ENCODE measurements around the gene TRIM15. TPM values are rescaled to one million over a fixed set of nuclear protein-coding genes. Genes with fewer than 3 reads are reported as not detected.
"Not testable (repeated sequence)": the region's sequence is repeated elsewhere in the genome, so short reads cannot be mapped to it uniquely, and the experiment has no call there.

The TRIM15 gene
- not detected for total RNA-seq

DNA sequence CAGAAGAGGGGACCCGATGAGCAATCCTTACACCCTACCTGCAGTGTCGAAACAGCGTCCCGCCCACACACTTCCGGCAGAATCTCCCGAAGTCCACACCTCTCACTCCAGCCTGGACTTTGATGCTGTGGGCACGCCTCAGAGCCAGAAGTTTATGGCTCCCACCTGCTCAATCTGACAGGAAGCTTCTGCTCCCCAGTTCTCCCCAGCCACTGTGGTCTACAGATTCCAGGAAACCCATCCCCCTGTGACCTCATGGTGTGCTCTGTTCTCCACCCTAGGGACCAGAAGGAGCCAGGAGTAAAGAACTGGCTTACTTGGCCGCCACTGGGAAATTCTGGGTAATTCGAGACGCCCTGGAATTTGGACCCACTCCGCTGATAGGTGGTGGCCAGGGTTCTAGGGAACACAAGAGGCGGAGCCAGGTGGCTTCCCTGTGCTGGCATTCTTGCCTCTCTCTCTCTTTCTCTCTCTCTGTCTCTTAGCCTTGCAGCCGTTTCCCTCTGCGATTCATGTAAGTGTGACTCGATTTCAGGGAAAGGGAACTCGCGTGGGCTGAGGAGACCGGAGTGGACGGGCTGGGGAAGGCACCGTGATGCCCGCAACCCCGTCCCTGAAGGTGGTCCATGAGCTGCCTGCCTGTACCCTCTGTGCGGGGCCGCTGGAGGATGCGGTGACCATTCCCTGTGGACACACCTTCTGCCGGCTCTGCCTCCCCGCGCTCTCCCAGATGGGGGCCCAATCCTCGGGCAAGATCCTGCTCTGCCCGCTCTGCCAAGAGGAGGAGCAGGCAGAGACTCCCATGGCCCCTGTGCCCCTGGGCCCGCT, at the start of gene TRIM15:
Gene TRIM15 (plus strand): TSS at position 457 of the 828 bp plus-strand sequence. CDS start 139 bp downstream, at position 596.
- Mint-ChIP-seq H3K27ac (no peak within 1 kb of the TSS), H3K9me3 (ENCODE audit: insufficient read depth) (no peaks in the 10 kb centered on the region), H3K36me3 (ENCODE audit: low read depth) (no peaks in the 10 kb centered on the region), H3K27me3 (ENCODE audit: low read depth) (peaks cover 24% of the 10 kb centered on the region), H3K4me1 (ENCODE audit: low read depth) (peaks cover 32% of the 10 kb centered on the region), H3K4me3 (no peak within 1 kb of the TSS)
- DNase-seq, result peak; percentile 35
- CTCF ChIA-PET, result interaction anchor here (1.5 kb wide), 1 partner anchor 32 kb away, joined by 4 read pairs; no protein-coding TSS in a partner anchor
- ATAC-seq, result peak; percentile 53
- POLR2A ChIA-PET, result no interaction called here

DNA sequence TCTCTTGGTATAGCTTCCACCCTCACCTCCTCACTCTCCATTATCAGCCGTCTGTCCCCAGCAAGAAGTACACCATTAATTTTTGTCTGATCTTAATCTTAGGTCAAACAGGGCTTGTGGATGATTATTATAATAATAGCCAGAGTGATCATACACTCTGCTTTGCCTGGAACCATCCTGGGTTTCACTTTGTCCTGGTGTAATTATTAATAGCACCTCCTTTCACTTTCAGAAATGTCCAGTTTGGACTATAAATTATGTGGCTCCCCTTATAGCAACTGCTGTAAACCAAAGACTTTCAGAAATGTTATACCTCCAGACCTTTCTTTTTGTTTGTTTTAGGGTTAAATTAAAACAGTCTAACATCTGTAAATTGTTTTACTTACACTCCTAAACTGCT, 49.5 kb upstream of the TRIM15 start:
- POLR2A ChIA-PET, result no interaction called here
- no peak overlapping the region for H3K27ac Mint-ChIP-seq
- peaks cover 49% of the 10 kb centered on the region for H3K27me3 Mint-ChIP-seq (ENCODE audit: low read depth)
- CTCF ChIA-PET, result interaction anchor here (1.5 to 4.9 kb wide), 2 partner anchors 11 to 18 kb away, joined by 3 to 25 read pairs; no protein-coding TSS in a partner anchor
- H3K9me3 Mint-ChIP-seq (ENCODE audit: insufficient read depth), result no peaks in the 10 kb centered on the region
- H3K4me3 Mint-ChIP-seq, result no peak overlapping the region
- ATAC-seq (no peak), DNase-seq (no peak)
- H3K4me1 Mint-ChIP-seq (ENCODE audit: low read depth), result no peaks in the 10 kb centered on the region
- H3K36me3 Mint-ChIP-seq (ENCODE audit: low read depth), result no peaks in the 10 kb centered on the region

DNA sequence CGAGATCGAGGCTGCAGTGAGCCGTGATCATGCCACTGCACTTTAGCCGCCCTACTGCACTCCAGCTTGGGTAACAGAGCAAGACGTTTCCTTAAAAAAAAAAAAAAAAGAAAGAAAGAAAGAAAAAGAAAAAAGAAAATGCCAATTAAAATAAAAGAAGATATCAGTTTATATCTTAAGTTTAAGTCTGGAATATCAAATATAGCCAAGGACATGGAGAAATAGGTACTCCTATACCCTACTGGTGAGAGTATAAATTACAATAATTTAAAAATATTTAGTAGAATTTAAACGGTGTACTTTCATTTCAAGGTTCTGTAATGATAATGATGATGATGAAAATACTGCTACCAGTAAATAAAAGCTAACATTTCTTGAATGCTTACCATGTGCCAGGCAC, 46.6 kb upstream of the TRIM15 start:
- Mint-ChIP-seq H3K4me3 (no peak overlapping the region), H3K36me3 (ENCODE audit: low read depth) (no peaks in the 10 kb centered on the region), H3K27ac (no peak overlapping the region), H3K9me3 (ENCODE audit: insufficient read depth) (no peaks in the 10 kb centered on the region), H3K4me1 (ENCODE audit: low read depth) (no peaks in the 10 kb centered on the region), H3K27me3 (ENCODE audit: low read depth) (peaks cover 45% of the 10 kb centered on the region)
- ChIA-PET POLR2A (no interaction called here), CTCF (interaction anchor here (1.0 to 4.9 kb wide), 2 partner anchors 13 to 16 kb away, joined by 4 to 25 read pairs; no protein-coding TSS in a partner anchor)
- ATAC-seq (no peak), DNase-seq (no peak)

DNA sequence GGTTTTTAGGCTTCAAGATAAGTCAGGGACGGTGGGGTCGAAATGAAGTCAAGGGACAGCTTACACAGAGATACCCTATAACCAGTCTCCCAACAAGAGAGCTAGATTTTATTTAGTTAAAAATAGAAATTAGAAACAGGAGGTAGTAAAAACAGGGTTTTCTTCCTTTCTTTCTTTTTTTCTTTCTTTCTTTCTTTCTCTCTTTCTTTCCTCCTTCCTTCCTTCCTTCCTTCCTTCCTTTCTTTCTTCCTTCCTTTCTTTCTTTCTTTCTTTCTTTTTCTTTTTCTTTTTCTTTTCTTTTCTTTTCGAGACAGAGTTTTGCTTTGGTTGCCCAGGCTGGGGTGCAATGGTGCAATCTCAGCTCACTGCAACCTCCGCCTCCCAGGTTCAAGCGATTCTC, 44.7 kb upstream of the TRIM15 start:
- H3K9me3 Mint-ChIP-seq (ENCODE audit: insufficient read depth); H3K4me1 Mint-ChIP-seq (ENCODE audit: low read depth); POLR2A ChIA-PET; DNase-seq; H3K27ac Mint-ChIP-seq; ATAC-seq; H3K36me3 Mint-ChIP-seq (ENCODE audit: low read depth); H3K4me3 Mint-ChIP-seq: not testable (repeated sequence)
- CTCF ChIA-PET, result interaction anchor here (0.9 to 1.7 kb wide), 2 partner anchors 13 to 16 kb away, joined by 3 to 8 read pairs; no protein-coding TSS in a partner anchor
- H3K27me3 Mint-ChIP-seq (ENCODE audit: low read depth), result peaks cover 34% of the 10 kb centered on the region

DNA sequence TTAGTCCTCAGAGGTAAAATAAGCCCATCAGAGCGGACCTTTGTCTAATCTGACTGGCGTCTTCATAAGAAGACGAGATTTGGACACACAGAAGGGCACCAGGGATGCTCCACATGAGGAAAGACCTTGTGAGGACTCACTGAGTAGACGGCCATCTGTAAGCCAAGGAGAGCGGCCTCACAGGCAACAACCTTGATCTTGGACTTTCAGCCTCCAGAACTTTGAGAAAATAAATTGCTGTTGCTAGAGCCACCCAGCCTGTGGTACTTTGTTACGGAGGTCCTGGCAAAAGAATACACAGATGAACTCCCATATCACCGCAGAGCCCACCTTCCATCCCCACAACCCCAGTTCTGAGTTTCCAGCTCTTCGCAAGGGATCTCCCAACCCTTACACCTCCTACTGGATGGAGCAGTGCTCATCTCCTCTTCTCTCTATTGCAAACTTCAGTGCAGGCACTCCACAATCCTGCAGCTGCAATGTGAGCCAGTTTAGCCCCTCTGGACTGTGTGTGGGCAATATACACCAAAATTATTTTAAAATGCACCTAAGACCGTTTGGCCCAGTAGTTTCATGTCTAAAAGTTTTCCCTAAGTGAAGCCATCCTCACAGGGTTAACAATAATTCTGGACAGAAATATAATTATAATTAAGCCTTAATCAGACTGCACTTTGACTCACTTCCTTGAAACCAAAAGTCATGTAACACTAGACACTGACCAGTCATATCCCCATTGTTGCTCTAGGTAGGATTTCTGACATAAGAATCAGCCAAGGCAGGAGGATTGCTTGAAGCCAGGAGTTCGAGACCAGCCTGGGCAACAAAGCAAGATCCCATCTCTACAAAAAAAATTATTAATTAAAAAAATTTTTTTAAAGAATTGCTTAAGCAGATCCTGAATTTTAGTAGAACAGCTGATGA, 41.6 kb upstream of the TRIM15 start:
- POLR2A ChIA-PET, result interaction anchor here (1.2 kb wide), 1 partner anchor 55 kb away, joined by 4 read pairs; the partner anchor contains the start of gene PPP1R11
- Mint-ChIP-seq H3K36me3 (ENCODE audit: low read depth) (no peaks in the 10 kb centered on the region), H3K27me3 (ENCODE audit: low read depth) (peaks cover 43% of the 10 kb centered on the region)

DNA sequence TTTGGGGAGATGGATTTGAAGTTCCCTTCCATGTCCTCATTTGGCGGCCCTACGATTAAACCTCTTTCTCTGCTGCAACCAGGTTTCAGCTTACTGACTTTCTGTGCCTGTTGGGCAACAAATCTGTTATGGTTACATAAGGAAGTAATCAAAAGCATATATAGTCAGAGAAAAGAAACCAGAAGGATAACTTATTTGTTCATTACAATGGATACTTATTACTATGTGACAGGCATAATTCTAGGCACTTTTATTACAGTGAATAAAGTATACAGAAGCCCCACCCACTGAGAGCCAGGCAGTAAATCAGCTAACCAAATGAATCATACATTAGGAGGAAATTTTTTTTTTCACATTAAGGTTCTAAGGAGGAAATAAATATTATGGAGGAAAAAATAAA, 40.8 kb upstream of the TRIM15 start:
- Mint-ChIP-seq H3K4me3 (no peak overlapping the region), H3K36me3 (ENCODE audit: low read depth) (no peaks in the 10 kb centered on the region), H3K27me3 (ENCODE audit: low read depth) (peaks cover 51% of the 10 kb centered on the region), H3K27ac (no peak overlapping the region), H3K4me1 (ENCODE audit: low read depth) (peaks cover 1% of the 10 kb centered on the region), H3K9me3 (ENCODE audit: insufficient read depth) (no peaks in the 10 kb centered on the region)
- ChIA-PET CTCF (interaction anchor here (0.6 to 2.3 kb wide), 3 partner anchors 9 to 274 kb away, joined by 3 to 21 read pairs (median 11); no protein-coding TSS in a partner anchor), POLR2A (interaction anchor here (1.2 kb wide), 1 partner anchor 56 kb away, joined by 4 read pairs; the partner anchor contains the start of gene PPP1R11)
- ATAC-seq (no peak), DNase-seq (no peak)

More for the DNA sequence above, 41.6 kb upstream of the TRIM15 start:
- Mint-ChIP-seq H3K27ac (no peak overlapping the region), H3K4me1 (ENCODE audit: low read depth) (no peaks in the 10 kb centered on the region), H3K9me3 (ENCODE audit: insufficient read depth) (no peaks in the 10 kb centered on the region), H3K4me3 (no peak overlapping the region)
- ATAC-seq, result no peak
- no peak for DNase-seq
- CTCF ChIA-PET, result interaction anchor here (0.6 to 2.3 kb wide), 3 partner anchors 10 to 273 kb away, joined by 3 to 21 read pairs (median 11); no protein-coding TSS in a partner anchor

DNA sequence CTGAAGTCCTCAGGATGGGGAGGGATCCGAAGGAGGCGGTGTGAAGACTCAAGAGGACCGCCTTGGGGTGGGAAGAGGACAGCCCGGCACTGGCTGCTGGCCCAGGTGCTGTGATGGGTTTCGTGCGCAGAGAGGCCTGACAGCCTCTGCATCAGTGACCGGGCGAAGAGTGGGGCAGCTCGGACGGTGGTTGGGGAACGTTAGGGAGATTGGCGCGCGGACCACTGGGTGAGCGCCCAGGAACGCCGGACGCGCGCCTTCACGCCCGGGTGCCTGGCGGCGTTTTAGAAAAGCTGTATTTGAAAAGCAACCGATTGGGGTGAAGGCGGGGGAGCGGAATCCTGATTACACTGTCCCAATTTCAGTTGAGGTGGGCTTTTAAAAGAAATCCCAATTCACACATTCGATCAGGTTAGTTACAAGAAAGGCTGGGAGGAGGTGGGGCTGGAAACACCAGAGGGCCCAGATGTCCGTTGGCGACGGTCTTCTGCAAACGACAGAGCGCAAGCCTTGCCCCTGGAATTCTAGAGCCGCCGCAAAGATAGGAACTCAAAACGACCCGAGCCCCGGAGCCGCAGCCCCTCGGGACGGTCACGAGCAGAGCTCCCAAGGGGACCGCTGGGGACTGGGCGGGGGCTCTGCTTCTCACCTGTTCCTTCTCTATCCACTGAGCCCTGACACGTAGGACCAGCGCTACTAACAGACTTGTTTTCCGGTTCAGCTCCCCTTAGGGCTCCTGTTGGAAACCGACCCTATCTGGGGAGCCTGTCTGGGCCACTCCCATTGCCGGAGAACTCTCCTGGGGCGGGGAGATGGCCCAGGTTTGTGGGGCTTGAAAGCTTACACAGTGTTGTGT, 35.9 kb upstream of the TRIM15 start:
- ChIA-PET CTCF (interaction anchor here (0.9 to 5.1 kb wide), 3 partner anchors 11 to 41 kb away, joined by 3 to 71 read pairs (median 3); no protein-coding TSS in a partner anchor), POLR2A (interaction anchor here (0.7 kb wide), 1 partner anchor 1432 kb away, joined by 4 read pairs; no protein-coding TSS in a partner anchor)
- ATAC-seq (no peak), DNase-seq (no peak)
- peaks cover 68% of the 10 kb centered on the region for H3K27me3 Mint-ChIP-seq (ENCODE audit: low read depth)
- H3K27ac Mint-ChIP-seq, result no peak overlapping the region
- peaks cover 11% of the 10 kb centered on the region for H3K4me1 Mint-ChIP-seq (ENCODE audit: low read depth)
- H3K36me3 Mint-ChIP-seq (ENCODE audit: low read depth), result no peaks in the 10 kb centered on the region
- no peak overlapping the region for H3K4me3 Mint-ChIP-seq
- no peaks in the 10 kb centered on the region for H3K9me3 Mint-ChIP-seq (ENCODE audit: insufficient read depth)

DNA sequence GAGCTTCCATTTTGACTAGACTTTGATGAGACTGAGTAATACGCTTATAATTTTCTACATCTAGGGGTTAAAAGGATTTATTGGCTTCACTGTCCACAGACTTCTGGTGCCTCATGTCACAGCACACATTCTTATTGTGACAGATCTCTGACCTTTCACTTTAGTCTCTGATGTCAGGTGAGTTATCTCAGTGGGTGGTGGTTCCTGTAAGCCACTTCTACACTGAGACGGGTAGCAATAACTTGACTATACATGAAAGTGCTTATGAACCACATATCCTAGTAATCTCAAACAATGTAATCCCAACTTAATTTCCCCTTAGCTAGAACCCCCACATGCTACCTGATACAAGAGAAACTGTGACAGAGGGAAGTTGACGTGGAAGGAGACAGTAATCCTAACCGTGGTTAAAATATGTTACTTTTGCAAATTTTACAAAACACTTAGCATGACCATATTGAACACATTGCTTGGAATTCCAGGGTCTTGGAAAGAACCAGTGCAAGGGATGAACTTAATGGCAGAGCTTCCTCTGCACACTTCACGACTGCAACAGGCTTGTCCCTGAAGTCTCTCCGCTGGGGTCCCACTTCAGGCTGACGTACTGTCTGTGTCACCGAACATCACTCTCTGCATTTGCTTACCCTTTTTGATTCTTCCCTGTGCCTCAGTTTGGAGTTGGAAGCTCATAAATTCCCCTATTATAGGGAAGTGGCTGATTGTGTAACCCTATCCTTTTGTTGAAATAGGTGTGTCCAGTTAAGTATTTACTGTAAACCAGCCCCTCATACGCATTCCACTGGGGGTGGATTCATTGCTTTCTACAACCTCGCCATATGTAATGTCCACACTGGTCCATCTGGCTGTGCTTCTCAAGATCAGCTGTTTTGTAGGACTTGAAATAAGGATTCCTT, 33.8 kb upstream of the TRIM15 start:
- DNase-seq (no peak), ATAC-seq (no peak)
- POLR2A ChIA-PET, result no interaction called here

DNA sequence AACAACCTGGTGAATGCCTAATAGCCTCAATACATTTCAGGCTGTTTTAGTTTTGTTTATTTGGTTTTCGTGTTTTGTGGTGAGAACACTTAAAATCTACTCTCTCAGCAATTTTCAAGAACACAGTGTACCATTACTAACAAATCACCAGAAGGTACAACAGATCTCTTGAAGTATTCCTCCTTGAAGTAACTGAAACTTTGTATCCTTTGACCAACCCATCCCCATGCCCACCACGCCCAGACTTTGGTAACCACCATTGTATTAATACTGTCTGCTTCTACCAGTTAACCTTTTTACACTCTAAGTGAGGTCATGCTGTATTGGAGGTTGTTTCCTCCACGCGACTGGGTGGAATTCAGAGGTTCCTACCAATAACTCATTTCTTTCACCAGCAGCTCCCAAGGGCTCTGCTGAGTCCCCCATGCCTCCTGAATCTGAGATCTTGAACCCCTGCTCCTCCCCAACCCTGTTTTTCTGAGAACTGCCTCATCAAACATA, 33.1 kb upstream of the TRIM15 start:
- DNase-seq, result no peak
- Mint-ChIP-seq H3K27me3 (ENCODE audit: low read depth) (peaks cover 63% of the 10 kb centered on the region), H3K4me1 (ENCODE audit: low read depth) (peaks cover 11% of the 10 kb centered on the region), H3K36me3 (ENCODE audit: low read depth) (no peaks in the 10 kb centered on the region), H3K9me3 (ENCODE audit: insufficient read depth) (no peaks in the 10 kb centered on the region), H3K27ac (no peak overlapping the region), H3K4me3 (no peak overlapping the region)
- CTCF ChIA-PET, result interaction anchor here (0.9 to 7.6 kb wide), 33 partner anchors 8 to 480 kb away, joined by 3 to 248 read pairs (median 7); partner anchors contain the start of genes POLR1H, PPP1R11, TRIM15 and TRIM31
- POLR2A ChIA-PET, result no interaction called here
- ATAC-seq, result no peak

More for the DNA sequence above, 33.8 kb upstream of the TRIM15 start:
- H3K9me3 Mint-ChIP-seq (ENCODE audit: insufficient read depth), result no peaks in the 10 kb centered on the region
- CTCF ChIA-PET, result interaction anchor here (0.5 to 7.6 kb wide), 14 partner anchors 7 to 281 kb away, joined by 3 to 248 read pairs (median 8); partner anchors contain the start of genes POLR1H and PPP1R11
- H3K36me3 Mint-ChIP-seq (ENCODE audit: low read depth), result no peaks in the 10 kb centered on the region
- peaks cover 11% of the 10 kb centered on the region for H3K4me1 Mint-ChIP-seq (ENCODE audit: low read depth)
- H3K4me3 Mint-ChIP-seq, result no peak overlapping the region
- no peak overlapping the region for H3K27ac Mint-ChIP-seq
- peaks cover 68% of the 10 kb centered on the region for H3K27me3 Mint-ChIP-seq (ENCODE audit: low read depth)
